ENCODE data around the gene TRIM71. TPM values are rescaled to one million over a fixed set of nuclear protein-coding genes. Genes with fewer than 3 reads are reported as not detected.
"Not testable (repeated sequence)": the region's sequence is repeated elsewhere in the genome, so short reads cannot be mapped to it uniquely, and the experiment has no call there.

The TRIM71 gene
- total RNA-seq, 1 donor from 2014 or later: not detected

DNA sequence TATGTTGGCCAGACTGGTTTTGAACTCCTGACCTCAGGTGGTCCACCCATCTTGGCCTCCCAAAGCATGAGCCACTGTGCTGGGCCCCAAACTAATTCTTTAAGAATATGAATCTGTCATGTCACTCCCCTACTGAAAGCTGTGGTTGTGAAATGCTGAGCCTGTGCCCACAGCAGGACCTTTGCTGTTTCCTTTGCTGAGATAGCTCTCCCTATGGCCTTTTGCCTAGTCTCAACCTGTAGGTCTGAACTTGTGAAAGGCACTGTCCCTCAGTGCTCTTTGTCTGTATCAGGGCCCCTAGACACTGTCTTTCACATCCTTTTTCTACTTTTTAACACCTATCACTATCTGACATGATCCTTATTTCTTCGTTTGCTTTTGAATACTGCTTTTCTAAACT is 70.9 kb downstream of the TRIM71 start:
- no peak for DNase-seq (ENCODE audit: low read depth, low spot score)

DNA sequence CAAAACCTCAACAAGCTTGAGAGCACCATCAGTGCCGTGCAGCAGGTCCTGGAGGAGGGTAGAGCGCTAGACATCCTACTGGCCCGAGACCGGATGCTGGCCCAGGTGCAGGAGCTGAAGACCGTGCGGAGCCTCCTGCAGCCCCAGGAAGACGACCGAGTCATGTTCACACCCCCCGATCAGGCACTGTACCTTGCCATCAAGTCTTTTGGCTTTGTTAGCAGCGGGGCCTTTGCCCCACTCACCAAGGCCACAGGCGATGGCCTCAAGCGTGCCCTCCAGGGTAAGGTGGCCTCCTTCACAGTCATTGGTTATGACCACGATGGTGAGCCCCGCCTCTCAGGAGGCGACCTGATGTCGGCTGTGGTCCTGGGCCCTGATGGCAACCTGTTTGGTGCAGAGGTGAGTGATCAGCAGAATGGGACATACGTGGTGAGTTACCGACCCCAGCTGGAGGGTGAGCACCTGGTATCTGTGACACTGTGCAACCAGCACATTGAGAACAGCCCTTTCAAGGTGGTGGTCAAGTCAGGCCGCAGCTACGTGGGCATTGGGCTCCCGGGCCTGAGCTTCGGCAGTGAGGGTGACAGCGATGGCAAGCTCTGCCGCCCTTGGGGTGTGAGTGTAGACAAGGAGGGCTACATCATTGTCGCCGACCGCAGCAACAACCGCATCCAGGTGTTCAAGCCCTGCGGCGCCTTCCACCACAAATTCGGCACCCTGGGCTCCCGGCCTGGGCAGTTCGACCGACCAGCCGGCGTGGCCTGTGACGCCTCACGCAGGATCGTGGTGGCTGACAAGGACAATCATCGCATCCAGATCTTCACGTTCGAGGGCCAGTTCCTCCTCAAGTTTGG is 72.9 kb downstream of the TRIM71 start:
- no peak for DNase-seq (ENCODE audit: low read depth, low spot score)

DNA sequence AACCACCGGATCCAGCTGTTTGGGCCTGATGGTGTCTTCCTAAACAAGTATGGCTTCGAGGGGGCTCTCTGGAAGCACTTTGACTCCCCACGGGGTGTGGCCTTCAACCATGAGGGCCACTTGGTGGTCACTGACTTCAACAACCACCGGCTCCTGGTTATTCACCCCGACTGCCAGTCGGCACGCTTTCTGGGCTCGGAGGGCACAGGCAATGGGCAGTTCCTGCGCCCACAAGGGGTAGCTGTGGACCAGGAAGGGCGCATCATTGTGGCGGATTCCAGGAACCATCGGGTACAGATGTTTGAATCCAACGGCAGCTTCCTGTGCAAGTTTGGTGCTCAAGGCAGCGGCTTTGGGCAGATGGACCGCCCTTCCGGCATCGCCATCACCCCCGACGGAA is 73.6 kb downstream of the TRIM71 start:
- DNase-seq (ENCODE audit: low read depth, low spot score): no peak

- no peak for DNase-seq (ENCODE audit: low read depth, low spot score)
Measured at GRCh38 chr3:32892625-32893598, 75.1 kb downstream of the TRIM71 start.

DNA sequence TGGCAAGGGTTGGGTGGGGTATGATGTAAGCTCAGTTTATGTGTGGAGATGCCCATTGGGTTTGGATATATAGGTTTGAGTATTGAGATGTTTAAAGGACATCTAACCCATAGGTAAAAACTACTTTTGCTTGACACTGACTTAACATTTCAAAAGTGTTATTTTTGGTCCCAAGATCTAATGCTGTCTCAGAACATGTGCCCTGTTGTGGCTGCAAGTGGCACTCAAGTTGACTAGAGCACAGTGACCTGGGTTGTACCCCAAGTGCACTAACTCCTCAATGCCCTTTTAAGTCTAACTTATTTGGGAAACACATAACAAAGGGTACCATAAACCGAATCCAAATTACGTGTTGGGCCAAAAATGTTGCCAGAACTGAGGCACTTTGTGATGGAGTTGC is 77.2 kb downstream of the TRIM71 start:
- DNase-seq (ENCODE audit: low read depth, low spot score): no peak

GRCh38 chr3:32895701-32896100 is 77.9 kb downstream of the TRIM71 start:
- DNase-seq (ENCODE audit: low read depth, low spot score): no peak

DNA sequence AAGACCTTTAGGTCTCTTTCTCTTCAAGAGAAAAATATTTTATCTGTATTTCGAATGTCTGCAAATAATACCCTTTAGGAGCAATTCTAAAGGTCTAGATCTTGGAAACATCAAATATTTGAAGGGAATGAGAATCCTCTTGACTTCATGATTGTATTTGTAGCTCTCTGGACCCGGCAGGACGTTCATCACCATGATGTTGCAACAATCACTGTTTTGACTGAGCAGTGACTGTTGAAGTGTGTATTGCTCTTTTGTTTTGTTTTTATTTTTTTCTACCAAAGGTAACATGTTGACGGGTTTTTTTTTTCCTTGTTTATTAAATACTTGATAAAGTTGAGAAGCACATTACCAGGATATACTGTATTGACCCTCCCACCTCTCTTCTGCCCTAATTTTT is 78.3 kb downstream of the TRIM71 start:
- no peak for DNase-seq (ENCODE audit: low read depth, low spot score)

GRCh38 chr3:32897001-32897601 is 79.3 kb downstream of the TRIM71 start:
- DNase-seq (ENCODE audit: low read depth, low spot score): no peak

DNA sequence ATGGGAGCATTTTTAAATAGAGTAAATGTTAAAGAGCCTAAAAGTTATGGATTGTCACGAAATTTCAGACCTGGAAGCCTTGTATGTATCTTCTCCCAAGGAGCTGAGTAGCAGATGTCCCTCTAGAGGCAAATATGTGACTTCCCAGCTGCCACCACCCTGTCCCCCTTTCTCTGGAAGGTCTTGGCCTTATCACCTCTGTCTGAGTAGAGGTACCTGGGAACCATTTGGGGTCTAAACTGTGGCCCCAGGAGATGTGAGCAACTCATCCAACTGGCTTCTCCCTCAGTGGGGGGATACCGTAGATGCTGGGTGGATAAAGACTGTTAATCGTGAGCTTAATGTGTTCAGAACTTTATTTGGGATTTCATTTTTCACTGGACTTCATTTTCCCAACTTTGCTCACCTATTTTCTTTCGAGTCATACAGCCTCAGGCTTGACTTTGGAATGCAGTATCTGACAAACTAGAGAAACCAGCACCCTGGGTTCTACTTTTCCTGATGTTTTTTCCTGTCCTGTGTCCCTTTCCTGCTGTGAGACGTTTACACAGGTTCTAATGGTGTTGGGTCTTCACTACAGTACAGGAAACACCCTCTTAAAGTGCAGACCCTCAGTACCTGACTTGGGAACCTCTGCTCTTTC is 80.3 kb downstream of the TRIM71 start:
- no peak for DNase-seq (ENCODE audit: low read depth, low spot score)

GRCh38 chr3:32899265-32899664 is 81.5 kb downstream of the TRIM71 start:
- DNase-seq (ENCODE audit: low read depth, low spot score): no peak

GRCh38 chr3:32901005-32901932 is 83.5 kb downstream of the TRIM71 start:
- no peak for DNase-seq (ENCODE audit: low read depth, low spot score)

- not testable (repeated sequence) for DNase-seq (ENCODE audit: low read depth, low spot score)
Measured at GRCh38 chr3:32902887-32903371, 85.1 kb downstream of the TRIM71 start.

DNA sequence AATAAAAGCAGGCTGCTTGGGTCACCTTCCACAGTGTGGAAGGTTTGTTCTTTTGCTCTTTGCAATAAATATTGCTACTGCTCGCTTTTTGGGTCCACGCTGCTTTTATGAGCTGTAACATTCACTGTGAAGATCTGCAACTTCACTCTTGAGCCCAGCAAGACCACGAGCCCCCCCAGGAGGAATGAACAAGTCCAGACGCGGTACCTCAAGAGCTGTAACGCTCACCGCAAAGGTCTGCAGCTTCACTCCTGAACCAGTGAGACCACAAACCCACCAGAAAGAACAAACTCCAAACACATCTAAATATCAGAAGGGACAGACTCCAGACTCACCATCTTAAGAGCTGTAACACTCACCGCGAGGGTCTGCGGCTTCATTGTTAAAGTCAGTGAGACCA is 86.2 kb downstream of the TRIM71 start:
- DNase-seq (ENCODE audit: low read depth, low spot score): no peak

DNA sequence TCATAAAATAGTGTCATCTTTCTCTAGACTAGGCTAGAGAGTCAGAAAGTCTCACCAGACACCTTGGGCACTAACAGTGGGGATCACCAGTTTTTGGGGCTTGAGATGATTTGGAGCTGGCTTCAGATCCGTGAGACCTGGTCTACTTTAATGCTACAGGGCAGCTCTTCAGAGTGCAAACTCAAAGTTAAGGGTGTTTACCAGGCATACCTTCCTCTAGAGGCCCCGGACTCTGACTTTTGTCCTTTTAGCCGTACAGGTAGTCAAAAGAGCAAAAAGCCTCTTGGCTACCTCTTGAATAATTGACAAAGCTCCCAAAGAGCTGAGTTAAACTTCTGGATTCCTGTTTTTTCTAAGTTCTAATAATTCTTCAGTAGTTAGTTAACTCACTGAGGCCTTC is 92.2 kb downstream of the TRIM71 start:
- DNase-seq (ENCODE audit: low read depth, low spot score): no peak

GRCh38 chr3:32910954-32911353 is 93.2 kb downstream of the TRIM71 start:
- no peak for DNase-seq (ENCODE audit: low read depth, low spot score)

DNA sequence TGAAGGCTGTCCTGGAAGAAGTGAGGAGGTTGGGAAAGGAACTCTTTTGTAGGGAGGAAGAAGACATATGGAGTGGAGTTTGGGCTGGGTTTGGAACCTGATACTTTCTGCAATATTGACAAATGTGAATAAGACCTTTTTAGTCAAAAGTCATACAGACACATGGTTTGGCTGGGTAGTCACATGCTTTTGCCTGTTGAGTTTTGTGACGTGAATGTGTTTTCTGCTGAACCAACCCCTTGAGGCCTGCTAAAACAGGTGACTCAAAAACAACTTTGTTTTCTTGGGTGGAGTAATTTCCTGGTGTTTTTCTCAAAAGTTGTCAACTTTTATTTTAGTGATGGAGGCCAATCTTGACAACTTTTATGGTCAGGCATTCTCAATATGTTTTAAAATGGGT is 94.2 kb downstream of the TRIM71 start:
- DNase-seq (ENCODE audit: low read depth, low spot score): no peak

DNA sequence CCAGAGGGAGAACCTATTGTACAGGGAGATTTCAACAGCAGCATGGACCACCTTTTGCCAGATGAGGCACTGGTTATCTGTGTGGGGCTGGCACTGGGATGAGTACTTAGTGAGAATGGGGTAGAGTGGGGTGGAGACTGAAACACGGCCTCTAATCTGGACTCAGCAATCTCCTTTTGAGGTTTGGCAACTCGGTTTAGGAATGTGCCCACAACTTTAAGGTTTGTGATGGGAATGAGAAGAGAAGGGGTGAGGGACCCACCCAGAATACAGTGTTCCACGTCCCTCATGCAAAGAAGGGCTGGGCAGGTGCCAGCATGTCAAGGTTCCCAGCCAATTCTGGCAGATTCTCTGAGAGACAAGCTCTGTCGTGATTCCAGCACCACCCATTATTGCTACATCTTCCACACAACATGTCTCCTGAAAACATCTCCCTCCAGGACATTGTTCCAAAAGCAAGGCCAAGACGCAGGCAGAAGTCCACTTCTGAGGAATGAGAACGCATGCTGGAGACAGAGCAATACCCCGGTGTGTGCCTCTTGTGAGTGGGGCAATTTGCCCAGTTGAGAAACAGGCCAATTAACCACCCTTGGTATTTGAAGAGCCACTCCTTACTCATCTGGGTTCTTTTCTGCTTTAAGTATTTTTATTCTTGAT is 96.1 kb downstream of the TRIM71 start:
- DNase-seq (ENCODE audit: low read depth, low spot score): no peak

DNA sequence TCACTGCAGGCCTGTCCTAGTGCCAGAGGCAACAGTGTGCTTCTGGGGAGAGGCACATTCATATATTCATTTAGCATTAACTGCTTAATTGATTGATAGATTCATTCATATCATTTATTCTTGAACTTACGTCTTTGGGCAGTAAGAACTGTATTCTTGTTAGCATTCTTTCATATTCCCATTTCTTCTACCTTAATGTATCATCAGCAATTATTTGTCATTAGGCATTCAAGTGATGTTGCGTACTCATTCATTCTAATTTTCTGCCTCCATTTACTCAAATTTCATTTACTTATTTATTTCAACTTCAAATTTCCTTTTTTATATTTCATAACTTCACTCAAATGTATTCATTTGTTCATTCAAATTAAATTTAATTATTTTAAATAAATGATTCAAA is 102.1 kb downstream of the TRIM71 start:
- no peak for DNase-seq (ENCODE audit: low read depth, low spot score)

GRCh38 chr3:32922078-32922477 is 104.3 kb downstream of the TRIM71 start:
- DNase-seq (ENCODE audit: low read depth, low spot score): no peak

GRCh38 chr3:32930161-32930560 is 112.4 kb downstream of the TRIM71 start:
- no peak for DNase-seq (ENCODE audit: low read depth, low spot score)
